Neural cell (in vitro differentiated cells): ENCODE data around the gene FCMR.

Experiments used
- EP300 ChIP-seq: fragments of 450-650 bp; conservative IDR thresholded peaks from 2 replicates; pipeline ENCODE4 v1.6.1; 2014; ENCODE audit warnings: antibody characterized with exemption, mild to moderate bottlenecking, moderate library complexity; ENCODE audit not compliant: poor library complexity, severe bottlenecking
- RAD21 ChIP-seq: fragments of 450-650 bp; conservative IDR thresholded peaks from 2 replicates; pipeline ENCODE4 v1.6.1; 2014; ENCODE audit warnings: antibody characterized with exemption, mild to moderate bottlenecking, moderate library complexity
- TF ChIP-seq, protein P1 (sequence below): fragments of 450-650 bp; IDR thresholded peaks from 2 replicates; pipeline ENCODE4 v1.5.1; 2014; ENCODE audit warnings: antibody characterized with exemption, mild to moderate bottlenecking, moderate library complexity; ENCODE audit not compliant: poor library complexity, severe bottlenecking

DNA sequence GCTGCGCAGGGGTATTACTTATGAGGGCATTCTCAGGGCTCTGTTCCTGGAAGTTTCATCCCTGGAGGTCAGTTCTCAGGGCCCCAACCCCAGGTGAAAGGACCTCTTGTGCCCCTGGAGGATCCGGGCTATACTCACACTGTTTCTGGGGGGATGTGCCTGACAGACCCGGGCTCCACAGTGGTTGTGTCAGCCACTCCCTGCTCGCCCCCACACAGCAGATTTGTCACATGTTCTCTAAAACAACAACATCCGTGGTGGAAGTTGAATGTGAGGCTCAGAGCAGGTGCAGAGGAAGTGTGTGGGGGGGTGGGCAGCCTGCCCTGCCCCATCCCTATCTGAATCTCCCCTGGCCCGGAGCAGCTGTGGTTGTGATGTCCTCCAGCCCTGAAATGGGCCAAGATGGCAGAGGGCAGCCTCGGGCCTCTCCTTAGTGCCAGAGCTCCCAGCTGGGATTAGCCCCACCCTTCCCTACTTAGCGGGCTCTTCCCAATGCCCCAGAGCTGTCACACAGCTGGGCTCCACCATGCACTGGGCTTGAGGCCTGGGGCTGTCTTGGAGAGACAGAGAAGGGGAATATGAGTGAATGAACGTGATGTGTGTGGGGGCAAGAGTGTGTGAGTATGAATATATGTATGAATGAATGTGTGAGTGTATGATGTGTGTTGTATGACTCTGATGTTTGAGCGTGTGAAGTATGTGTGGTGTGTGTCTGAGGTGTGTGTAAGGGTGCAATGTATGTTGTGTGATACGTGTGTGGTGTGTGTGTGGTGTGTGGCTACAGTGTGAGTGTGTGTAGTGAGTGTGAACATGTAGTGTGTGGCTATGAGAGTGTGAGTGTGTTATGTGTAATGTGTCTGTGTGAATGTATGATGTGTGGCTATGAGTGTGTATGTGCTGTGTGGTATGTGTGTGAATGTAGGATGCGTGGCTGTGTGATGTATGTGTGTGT is 1.5 kb upstream of the FCMR start:
- TF ChIP-seq, protein P1, sequence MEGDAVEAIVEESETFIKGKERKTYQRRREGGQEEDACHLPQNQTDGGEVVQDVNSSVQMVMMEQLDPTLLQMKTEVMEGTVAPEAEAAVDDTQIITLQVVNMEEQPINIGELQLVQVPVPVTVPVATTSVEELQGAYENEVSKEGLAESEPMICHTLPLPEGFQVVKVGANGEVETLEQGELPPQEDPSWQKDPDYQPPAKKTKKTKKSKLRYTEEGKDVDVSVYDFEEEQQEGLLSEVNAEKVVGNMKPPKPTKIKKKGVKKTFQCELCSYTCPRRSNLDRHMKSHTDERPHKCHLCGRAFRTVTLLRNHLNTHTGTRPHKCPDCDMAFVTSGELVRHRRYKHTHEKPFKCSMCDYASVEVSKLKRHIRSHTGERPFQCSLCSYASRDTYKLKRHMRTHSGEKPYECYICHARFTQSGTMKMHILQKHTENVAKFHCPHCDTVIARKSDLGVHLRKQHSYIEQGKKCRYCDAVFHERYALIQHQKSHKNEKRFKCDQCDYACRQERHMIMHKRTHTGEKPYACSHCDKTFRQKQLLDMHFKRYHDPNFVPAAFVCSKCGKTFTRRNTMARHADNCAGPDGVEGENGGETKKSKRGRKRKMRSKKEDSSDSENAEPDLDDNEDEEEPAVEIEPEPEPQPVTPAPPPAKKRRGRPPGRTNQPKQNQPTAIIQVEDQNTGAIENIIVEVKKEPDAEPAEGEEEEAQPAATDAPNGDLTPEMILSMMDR: no peak
- no peak for TF ChIP-seq EP300
- no peak for TF ChIP-seq RAD21
